GM23338 (cell line): ENCODE data around the gene LEP. TPM values are rescaled to one million over a fixed set of nuclear protein-coding genes. Genes with fewer than 3 reads are reported as not detected.

ENCODE experiments used
- ATAC-seq: fragments of 200-7000 bp; cut with Tn5 transposase; 3 replicates; pipeline ENCODE4 v1.9.1; 2020
- DNase-seq: peaks from one replicate; pipeline ENCODE4 v3.0.0-alpha.2; 2015; ENCODE audit warnings: low spot score
- H2AFZ ChIP-seq: fragments of 200-600 bp; sonication (generic); 2 replicates; pipeline ENCODE4 v1.8.0; 2016; ENCODE audit warnings: antibody characterized with exemption, mild to moderate bottlenecking, moderate library complexity
- H3F3A ChIP-seq: fragments of 200-600 bp; sonication (generic); replicated peaks from 2 replicates; pipeline ENCODE4 v1.8.0; 2017; ENCODE audit warnings: antibody characterized with exemption, mixed run types, low read depth
- H3K27ac ChIP-seq: fragments of 200-600 bp; sonication (generic); 2 replicates; pipeline ENCODE4 v1.6.1; 2016; ENCODE audit warnings: low read depth
- H3K27me3 ChIP-seq: fragments of 200-600 bp; sonication (generic); 2 replicates; pipeline ENCODE4 v1.8.0; 2016; ENCODE audit warnings: mild to moderate bottlenecking, mixed run types, moderate library complexity; ENCODE audit not compliant: insufficient read depth
- H3K36me3 ChIP-seq: fragments of 200-600 bp; sonication (generic); 2 replicates; pipeline ENCODE4 v1.8.0; 2016; ENCODE audit warnings: mild to moderate bottlenecking; ENCODE audit not compliant: insufficient read depth
- H3K4me1 ChIP-seq: fragments of 200-600 bp; sonication (generic); 2 replicates; pipeline ENCODE4 v1.8.0; 2016; ENCODE audit warnings: mild to moderate bottlenecking, moderate library complexity; ENCODE audit not compliant: insufficient read depth
- H3K4me2 ChIP-seq: fragments of 200-600 bp; sonication (generic); 2 replicates; pipeline ENCODE4 v1.7.1; 2017; ENCODE audit warnings: mixed run types
- H3K4me3 ChIP-seq: fragments of 200-600 bp; sonication (generic); 2 replicates; pipeline ENCODE4 v1.6.1; 2016; ENCODE audit warnings: mixed run types
- H3K79me2 ChIP-seq: fragments of 200-600 bp; sonication (generic); replicated peaks from 2 replicates; pipeline ENCODE4 v1.8.0; 2017; ENCODE audit warnings: mild to moderate bottlenecking; ENCODE audit not compliant: insufficient read depth
- H3K9me2 ChIP-seq: fragments of 200-600 bp; sonication (generic); 2 replicates; pipeline ENCODE4 v1.8.0; 2017; ENCODE audit not compliant: insufficient read depth
- H4K20me1 ChIP-seq: fragments of 200-600 bp; sonication (generic); replicated peaks from 2 replicates; pipeline ENCODE4 v1.8.0; 2017; ENCODE audit warnings: mild to moderate bottlenecking; ENCODE audit not compliant: insufficient read depth
- H3K27ac Mint-ChIP-seq: 2 replicates; pipeline ENCODE4 v1.8.0; 2020; ENCODE audit warnings: inconsistent platforms, mild to moderate bottlenecking, moderate library complexity, mixed read lengths
- H3K27me3 Mint-ChIP-seq: 3 replicates; pipeline ENCODE4 v1.8.0; 2022; ENCODE audit warnings: low read depth, mild to moderate bottlenecking, moderate library complexity, mixed read lengths, inconsistent platforms; ENCODE audit not compliant: insufficient read depth, poor library complexity
- H3K36me3 Mint-ChIP-seq: 3 replicates; pipeline ENCODE4 v1.8.0; 2021; ENCODE audit warnings: low read depth, mild to moderate bottlenecking, inconsistent platforms, moderate library complexity, mixed read lengths
- H3K4me1 Mint-ChIP-seq: 3 replicates; pipeline ENCODE4 v1.8.0; 2020; ENCODE audit warnings: mild to moderate bottlenecking, inconsistent platforms, mixed read lengths
- H3K4me3 Mint-ChIP-seq: 3 replicates; pipeline ENCODE4 v1.8.0; 2021; ENCODE audit warnings: moderate library complexity, mild to moderate bottlenecking, inconsistent platforms, mixed read lengths
- H3K9me3 Mint-ChIP-seq: 3 replicates; pipeline ENCODE4 v1.8.0; 2020; ENCODE audit warnings: moderate library complexity, mild to moderate bottlenecking, inconsistent platforms, mixed read lengths
- CREB1 ChIP-seq: fragments of 250-450 bp; sonication (Bioruptor Pico); IDR thresholded peaks from 2 replicates; pipeline ENCODE4 v1.5.0; 2020; ENCODE audit warnings: low read depth, mild to moderate bottlenecking, moderate library complexity
- ETS1 ChIP-seq: IDR thresholded peaks from 2 replicates; pipeline ENCODE4 v1.6.1; 2016; ENCODE audit warnings: antibody characterized with exemption
- EZH2 ChIP-seq: fragments of 200-600 bp; sonication (generic); IDR thresholded peaks from one replicate; pipeline ENCODE4 v1.8.0; 2017; ENCODE audit warnings: antibody characterized with exemption, mild to moderate bottlenecking, low read depth; ENCODE audit not compliant: unreplicated experiment
- EZH2phosphoT487 ChIP-seq: fragments of 200-600 bp; sonication (generic); IDR thresholded peaks from one replicate; pipeline ENCODE4 v1.8.1; 2018; ENCODE audit warnings: antibody characterized with exemption; ENCODE audit not compliant: unreplicated experiment
- NANOG ChIP-seq: IDR thresholded peaks from 2 replicates; pipeline ENCODE4 v1.6.1; 2016; ENCODE audit warnings: antibody characterized with exemption, borderline replicate concordance
- POLR2AphosphoS5 ChIP-seq: IDR thresholded peaks from 2 replicates; pipeline ENCODE4 v1.6.1; 2016; ENCODE audit warnings: antibody characterized with exemption, low read depth
- REST ChIP-seq: IDR thresholded peaks from one replicate; pipeline ENCODE4 v1.6.1; 2018; ENCODE audit warnings: antibody characterized with exemption; ENCODE audit not compliant: unreplicated experiment
- STAT1 ChIP-seq: IDR thresholded peaks from one replicate; pipeline ENCODE4 v1.6.1; 2016; ENCODE audit warnings: antibody characterized with exemption; ENCODE audit not compliant: unreplicated experiment
- ZNF114 ChIP-seq: fragments of 250-450 bp; sonication (Bioruptor Pico); IDR thresholded peaks from 2 replicates; pipeline ENCODE4 v1.5.0; 2020; ENCODE audit warnings: mild to moderate bottlenecking, moderate library complexity
- ZNF331 ChIP-seq: fragments of 250-450 bp; sonication (Bioruptor Pico); IDR thresholded peaks from 2 replicates; pipeline ENCODE4 v1.5.0; 2020; ENCODE audit warnings: low read depth, mild to moderate bottlenecking, moderate library complexity
- ZNF462 ChIP-seq: fragments of 250-450 bp; sonication (Bioruptor Pico); IDR thresholded peaks from 2 replicates; pipeline ENCODE4 v1.5.0; 2020; ENCODE audit warnings: mild to moderate bottlenecking, moderate library complexity
- polyA plus RNA-seq: library from polyadenylated mRNA; unstranded; fragments of >200 nt; fragmentation: Nextera tagmentation; extraction: Ambion mirVana; gene quantifications from 2 replicates; pipeline ENCODE4 v1.2.1, GENCODE V29; 2016
- total RNA-seq: library from RNA; depleted of rRNA; stranded (reverse); fragments of >200 nt; shearing (Covaris generic); gene quantifications from 2 replicates; pipeline ENCODE4 v1.2.3, GENCODE V29; 2014

The LEP gene
- total and polyA plus RNA-seq, 2 experiments from 2014 or later = not detected

DNA sequence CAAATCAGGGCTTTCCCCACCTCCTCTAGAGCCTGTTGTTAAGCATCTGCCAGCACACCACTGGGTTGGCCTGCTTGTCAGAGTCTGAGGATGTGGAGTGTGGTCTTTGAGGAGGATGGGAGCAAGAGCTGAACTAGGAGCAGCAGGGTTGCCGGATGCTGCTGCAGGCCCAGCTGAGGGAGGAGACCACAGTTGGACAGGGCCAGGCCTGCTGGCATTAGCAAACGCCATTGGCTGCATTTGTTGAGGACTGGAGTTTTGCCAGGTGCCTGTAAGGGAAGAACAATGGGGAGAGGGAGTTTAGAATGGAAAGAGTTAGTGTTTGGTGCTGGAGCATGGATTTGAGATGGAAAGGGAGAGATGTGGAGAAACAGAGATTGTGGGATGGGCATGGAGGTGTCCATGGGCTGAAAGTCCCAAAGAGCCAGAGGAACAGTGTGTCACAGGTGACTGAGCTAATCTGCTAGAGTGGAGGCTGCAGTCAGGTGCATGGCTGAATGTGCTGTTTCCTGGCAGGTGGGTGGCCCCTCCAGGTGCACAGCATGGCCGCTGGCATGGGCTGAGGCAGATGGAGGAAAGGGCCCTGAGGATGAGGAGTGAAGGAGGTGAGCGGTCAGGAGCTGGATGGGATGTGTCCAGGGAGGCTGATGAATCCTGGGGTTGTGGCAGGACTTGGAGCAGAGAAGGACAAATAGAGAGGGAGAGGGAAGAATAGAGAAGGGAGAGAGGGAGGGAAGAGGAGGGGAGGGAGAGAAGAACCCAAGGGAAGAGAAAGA lies 40.7 kb downstream of the LEP start:
- H3K4me2 ChIP-seq = no peak overlapping the region
- H3K79me2 ChIP-seq = no peaks in the 10 kb centered on the region
- H3K4me3 ChIP-seq = no peak overlapping the region
- TF ChIP-seq CREB1 (CRISPR knock-in tag) (no peak), ZNF114 (CRISPR knock-in tag) (no peak), ZNF331 (CRISPR knock-in tag) (no peak), STAT1 (no peak), EZH2 (no peak), POLR2AphosphoS5 (no peak), REST (no peak), EZH2phosphoT487 (no peak), NANOG (no peak), ETS1 (no peak), ZNF462 (CRISPR knock-in tag) (no peak)
- Mint-ChIP-seq H3K27ac (no peak overlapping the region), H3K9me3 (peaks cover 25% of the 10 kb centered on the region), H3K4me1 (peaks cover 6% of the 10 kb centered on the region; the same call in 2 of the 3 replicates), H3K4me3 (no peak overlapping the region), H3K36me3 (peaks cover 14% of the 10 kb centered on the region; the same call in 2 of the 3 replicates), H3K27me3 (peaks cover 5% of the 10 kb centered on the region)
- no peak overlapping the region for H3K27ac ChIP-seq
- no peaks in the 10 kb centered on the region for H3F3A ChIP-seq
- no peaks in the 10 kb centered on the region for H3K9me2 ChIP-seq
- H3K4me1 ChIP-seq = no peaks in the 10 kb centered on the region
- H3K36me3 ChIP-seq = 0 out of 2 replicates have a peak, but pooled peaks cover 7% of the 10 kb centered on the region
- H2AFZ ChIP-seq = no peak overlapping the region
- DNase-seq (no peak), ATAC-seq (no peak)
- no peaks in the 10 kb centered on the region for H4K20me1 ChIP-seq
- no peaks in the 10 kb centered on the region for H3K27me3 ChIP-seq
